NCI-H2171 treated with DMSO at 0.1 percent for 48 hours (cell line): ENCODE data around the gene TPRG1.

Experiments used
- DNase-seq: peaks from one replicate; lab custom pipeline; 2025; lab: John Stamatoyannopoulos, UW

TPRG1 gene

DNA sequence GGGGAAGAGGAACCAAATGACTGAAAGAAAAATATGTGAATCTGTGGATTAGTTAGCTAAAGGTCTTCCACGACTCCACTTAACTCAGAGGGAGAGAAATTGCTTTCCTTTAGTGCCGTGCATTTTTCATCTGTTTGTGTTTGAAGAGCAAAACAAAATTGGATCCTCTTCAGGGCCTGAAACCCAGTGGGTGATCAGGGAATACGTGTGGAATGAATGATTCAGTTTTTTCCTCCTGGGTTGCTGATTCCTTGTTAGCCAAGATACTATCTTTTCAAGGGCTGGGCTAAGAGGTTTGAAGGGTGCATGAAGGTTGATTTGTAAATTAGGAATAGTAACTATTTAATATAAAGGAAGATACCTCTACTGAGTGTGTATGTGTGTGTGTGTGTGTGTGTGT lies 61.0 kb downstream of the TPRG1 start:
- no peak for DNase-seq

DNA sequence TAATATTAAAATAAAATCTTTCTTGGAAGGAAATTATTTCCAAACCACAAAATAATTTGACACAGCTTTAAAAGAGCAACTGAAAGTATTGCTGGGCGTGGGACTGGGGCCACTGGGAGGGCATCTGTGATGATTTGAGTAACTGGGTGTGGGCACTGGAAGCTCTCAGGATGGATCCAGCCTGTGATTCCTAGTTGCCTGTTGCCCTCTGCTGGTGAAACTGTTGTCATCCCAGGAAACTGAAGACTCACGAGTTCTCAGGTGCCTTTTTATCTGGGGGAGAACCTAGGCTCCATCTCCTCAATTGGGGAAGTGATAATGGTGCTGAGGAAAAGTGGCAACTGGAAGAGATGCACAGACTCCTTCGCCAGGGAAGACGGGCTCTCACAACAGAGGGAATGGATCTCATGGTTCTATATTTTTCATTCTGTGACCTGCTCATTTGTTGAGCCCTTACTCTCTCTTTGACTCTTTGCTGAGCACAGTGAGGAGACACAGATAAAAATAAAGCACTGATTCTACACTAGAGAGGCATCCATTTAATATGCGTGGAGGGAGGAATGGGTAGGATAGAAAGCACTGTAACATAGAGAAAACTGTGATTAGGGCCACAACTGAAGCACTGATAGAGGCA lies 61.6 kb downstream of the TPRG1 start:
- DNase-seq = peak; percentile 80

DNA sequence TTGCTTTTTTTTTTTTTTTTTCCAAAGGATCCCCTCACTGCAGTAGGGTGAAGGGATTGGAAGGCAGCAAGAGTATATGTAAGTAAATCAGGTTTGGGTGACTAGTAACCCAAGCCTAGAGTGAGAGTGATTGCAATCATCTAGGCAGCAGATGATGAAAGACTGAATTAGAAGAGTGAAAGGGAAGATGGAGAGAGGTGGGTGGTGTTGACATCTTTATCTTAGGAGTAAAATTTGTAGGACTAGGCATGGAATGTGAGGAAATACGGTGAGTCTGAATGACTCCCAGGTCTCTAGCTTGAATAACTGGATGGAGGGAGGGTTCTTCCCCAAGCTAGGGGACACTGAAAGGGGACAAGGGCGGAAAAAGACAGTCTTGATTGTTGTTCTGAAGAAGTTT lies 63.4 kb downstream of the TPRG1 start:
- no peak for DNase-seq

DNA sequence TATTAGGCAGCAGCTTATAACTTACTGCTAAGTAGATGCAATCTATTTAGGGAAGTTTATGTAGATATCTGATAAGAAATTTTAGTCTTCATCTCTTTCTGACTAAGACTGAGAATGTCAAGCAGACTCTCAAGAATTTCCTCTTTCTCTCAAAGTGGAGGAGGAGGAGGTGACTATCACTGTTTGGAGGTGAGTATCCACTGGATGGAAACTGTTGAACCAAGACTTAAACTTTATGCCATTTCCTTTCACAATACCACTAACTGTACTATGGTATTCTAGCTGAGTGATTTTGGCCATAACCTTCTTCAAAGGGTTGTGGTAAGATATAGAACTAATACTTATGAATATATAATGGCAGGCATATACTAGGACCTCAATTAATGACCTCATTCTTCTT lies 64.6 kb downstream of the TPRG1 start:
- no peak for DNase-seq

DNA sequence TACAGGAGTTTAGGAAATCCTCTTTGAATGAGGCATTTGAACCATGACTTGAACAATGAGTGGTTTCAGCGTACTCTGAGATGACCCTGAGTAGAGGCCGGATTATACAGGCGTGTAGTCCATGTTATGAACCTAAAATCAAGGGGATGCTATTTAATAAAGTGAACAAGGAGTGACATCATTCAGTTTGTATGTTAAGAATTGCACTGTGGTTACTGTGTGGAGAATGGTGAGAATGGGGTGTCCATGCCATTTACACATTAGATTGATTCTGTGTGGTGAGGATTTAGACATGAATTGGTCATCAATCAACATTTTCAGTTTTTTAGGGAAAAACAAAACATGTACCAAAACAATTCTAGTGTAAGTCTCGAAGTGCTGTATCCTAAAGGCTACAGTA lies 65.8 kb downstream of the TPRG1 start:
- no peak for DNase-seq

DNA sequence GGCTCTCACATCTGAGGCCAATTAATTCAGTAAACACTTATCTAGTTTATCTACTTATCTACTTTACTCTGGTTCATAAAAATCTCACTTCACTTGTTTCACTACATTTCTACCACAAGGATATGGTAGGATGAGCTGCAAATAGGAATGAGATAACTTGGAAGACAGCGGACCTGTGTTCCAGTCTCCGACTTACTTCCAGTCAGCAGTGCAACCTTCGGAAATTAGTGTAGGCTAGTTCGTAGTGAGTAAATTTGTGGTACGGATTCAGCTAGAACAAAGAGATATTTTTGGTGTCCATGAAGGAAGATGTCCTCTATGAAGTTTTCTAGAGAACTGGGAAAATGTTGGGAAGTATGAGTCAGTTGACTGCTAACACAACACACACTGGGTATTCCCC lies 66.3 kb downstream of the TPRG1 start:
- no peak for DNase-seq

DNA sequence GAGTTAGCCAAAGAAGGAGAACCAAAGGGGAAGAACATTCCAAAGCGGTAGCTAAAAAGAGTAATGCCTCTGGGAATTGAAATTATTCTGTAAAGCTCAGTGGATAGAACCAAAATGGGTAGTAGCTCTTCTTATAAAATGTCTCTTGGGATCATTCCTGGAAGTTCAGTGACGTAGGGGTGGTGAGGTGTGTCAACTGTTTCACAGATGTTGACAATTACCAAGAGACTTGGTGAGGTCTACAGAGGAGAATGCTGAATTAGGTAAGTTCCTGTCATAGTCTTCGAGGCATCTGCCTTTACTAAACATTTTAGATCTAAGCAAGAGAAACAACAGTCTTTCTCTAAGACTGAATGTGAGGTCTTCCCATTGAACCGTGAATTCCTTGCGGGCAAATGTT lies 67.8 kb downstream of the TPRG1 start:
- no peak for DNase-seq

DNA sequence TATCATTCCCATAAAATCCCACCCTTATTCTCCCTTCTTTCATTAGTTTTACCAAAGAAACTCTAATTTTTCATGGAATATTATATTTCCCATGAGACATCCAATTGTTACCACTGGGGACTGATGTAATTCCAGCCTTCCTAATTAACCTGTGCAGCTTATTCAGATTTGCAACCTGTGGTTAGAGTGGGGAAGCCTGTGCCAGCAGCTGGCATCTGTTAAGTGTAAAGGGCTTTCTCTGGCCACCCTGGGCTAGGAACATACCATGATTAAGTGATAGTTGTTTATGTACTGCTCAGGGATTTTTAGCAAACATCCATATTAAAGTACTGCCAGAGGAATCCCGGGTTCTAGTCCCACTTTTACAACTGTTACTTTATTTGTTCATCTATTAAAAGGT lies 78.2 kb downstream of the TPRG1 start:
- peak; percentile 92 for DNase-seq

DNA sequence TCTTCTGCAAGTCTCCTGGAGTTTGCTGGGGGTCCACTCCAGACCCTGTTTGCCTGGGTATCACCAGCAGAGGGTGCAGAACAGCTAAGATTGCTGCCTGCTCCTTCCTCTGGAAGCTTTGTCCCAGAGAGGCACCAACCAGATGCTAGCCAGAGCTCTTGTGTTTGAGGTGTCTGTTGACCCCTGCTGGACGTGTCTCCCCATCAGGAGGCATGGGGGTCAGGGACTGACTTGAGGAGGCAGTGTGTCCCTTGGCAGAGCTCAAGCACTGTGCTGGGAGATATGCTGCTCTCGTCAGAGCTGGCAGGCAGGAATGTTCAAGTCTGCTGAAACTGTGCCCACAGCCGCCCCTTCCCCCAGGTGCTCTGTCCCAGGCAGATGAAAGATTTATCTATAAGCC lies 86.5 kb downstream of the TPRG1 start:
- no peak for DNase-seq

DNA sequence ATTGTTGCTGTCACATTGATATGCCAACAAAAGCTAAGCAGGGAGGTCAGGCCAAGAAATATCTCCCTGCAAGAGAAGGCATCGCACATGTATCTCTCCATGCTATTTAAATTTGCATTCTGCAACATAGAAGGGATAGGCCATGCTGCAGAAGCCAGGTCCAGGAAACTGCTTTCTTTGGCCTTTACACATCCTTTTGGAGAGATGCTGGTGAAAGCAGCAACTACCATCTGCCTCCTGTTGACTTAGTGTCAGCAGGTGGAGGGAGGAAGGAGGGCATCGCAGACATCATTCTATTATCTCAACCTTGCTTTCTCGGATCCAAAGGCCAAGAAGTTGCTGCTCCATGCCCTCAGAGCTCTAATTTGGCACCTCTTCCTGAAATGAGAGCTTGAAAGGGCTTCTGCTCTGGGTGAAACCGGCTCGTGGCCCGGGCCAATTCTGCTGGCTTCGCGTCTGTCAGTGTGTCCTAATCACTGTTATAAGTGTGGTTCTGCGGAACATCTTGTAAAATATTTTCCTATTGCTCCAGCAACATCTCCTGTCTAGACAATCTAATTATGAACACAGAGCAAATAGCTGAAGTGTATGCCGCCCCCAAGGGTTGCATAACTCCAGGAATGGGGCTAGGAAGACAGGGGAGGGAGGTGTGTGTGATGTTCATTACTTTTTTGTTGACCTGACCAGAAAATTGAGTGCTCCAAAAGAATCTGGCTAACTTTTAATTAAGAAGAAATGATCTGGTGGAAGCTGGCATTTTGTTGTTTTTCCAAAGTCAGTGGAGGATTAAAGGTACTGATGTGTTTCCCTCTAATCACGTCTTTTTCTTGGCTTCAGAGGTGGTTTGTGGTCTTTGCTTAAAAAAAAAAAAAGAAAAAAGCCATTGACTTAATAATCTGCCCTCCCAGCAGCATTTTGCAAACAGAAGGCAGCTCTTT lies 89.1 kb downstream of the TPRG1 start:
- peak; percentile 26 for DNase-seq

DNA sequence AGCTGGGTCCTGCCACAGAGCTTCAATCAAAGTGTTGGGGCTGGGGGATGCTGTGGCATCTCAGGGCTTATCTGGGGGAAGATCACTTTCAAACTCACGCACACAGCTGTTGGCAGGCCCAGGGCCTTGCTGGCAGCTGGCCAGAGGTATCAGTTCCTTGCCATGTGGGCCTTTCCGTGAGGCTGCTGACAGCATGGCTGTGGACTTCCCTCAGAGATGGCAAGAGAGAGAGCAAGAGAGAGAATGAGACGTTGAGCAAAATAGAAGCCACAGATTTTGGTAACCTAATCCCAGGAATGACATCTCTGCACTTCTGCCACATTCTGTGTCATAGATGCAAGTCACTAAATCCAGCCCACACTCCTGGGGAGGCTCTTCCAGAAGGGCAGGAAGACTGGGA lies 91.0 kb downstream of the TPRG1 start:
- DNase-seq = peak; percentile 91

DNA sequence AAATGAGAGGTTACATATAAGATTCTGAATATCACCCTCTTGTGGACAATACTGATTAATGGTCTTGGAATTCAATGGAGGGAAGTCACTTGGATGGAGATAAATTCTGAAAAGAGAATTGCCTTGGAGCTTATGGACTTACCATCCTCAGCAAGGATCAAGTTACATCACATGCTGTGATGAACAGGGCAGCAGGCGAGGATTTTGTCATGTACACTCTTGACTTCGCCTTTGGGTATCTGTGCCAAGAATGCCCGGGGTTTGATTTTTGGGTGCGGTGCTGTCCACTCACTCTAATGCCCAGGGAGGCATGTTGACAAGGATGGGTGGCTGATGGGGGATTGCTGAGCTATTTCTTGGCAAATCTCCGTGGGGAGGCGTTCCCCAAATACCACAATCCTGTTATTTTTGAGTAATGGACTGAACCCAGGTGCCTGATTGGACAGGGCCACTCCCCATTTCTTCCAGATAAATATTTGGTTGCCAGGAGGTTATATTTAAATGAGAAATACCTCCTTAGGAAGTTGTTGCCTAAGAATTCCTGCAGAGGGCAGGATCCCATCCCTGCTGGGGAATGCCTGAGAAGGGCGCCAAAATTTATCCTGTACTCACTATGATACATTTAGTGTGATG lies 96.3 kb downstream of the TPRG1 start:
- peak; percentile 38 for DNase-seq

DNA sequence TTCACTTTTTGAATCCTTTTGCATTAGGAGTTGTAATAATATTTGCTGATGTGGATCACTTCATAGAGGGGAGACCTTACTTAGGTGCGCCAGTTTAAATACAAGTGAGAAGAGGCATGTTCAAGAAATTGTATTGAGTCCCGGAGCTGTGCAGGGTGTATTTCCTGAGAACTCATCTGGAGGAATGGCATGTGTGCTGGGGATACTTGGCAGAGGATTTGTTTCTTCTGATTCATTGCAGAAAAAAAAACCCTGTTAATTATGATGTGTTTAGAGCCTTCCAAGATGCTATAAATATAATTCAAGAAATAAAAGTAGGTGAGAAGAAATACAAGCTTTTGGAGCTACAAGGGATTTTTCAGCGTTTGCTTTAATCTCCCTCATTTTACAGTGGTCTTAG lies 97.6 kb downstream of the TPRG1 start:
- DNase-seq = no peak

DNA sequence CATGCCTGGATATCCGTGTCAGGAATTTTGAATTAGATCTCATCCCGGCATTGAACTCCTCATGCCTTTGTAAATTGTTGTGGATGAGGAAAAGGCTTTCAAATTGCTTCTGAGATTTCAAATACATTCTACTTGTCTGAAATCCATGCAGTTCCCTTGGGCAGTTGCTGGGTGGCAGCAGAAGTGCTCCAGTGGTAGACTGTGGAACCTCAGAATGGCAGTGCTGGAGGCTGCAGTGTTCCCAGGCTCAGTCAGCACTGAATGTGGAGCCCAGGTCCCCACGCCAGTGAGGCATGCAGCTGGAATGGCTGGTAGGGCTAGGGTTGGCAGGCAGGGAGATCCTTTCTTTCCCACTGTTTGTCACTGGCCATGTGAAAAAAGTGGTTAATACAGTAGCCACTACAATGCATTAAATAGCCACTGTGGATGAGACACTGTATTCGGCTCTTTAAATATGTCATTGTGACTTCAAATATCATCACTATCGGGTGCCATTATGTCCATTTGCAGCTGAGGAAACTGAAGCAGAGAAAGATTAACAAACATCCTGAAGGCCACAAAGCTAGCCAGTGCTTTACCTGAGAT lies 98.6 kb downstream of the TPRG1 start:
- DNase-seq = peak; percentile 78

DNA sequence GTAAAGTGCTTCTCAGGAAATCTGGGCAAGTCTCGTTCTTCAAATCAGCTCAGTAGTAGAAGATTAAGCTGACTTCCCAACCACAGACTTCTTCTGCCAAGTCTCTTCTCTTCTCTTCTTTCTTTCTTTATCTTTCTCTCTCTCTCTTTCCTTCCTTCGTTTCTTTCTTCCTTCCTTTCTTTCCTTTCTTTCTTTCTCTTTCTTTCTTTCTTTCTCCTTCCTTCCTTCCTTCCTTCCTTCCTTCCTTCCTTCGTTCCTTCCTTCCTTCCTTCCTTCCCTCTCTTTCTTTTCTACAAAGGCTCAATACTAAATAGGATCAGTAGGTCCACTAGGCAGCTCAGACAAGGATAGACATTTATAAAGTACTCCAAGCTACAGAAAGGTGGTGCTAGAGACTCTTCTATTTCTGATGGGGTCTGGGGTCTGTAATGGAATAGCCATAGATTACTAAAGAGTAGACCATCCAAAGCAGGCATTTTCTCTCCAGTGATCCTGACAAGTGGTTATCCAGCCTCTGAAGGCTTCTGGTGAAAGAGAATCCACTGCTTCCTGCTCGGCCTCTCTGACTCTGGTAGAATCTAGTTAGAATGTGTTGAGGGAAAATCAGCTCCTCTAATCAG lies 100.8 kb downstream of the TPRG1 start:
- peak; percentile 39 for DNase-seq

DNA sequence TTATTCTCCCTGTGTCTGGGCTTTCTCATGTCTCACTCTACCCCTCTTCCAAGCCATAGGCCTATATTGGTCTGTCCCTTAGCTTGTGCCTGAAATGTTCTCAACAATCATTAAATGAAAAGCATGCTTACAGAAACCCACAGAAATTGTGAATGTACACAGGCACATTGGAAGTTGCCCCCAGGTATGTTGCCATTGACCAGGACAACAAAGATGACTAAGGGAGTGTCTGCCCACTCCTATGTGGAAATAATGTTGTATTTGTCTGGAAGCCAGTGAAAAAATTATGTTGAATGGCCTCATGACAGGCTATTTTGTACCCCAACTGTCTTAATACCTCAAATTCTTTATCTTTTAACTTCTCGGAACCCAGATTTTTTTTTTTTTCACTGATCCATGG lies 102.0 kb downstream of the TPRG1 start:
- DNase-seq = no peak

DNA sequence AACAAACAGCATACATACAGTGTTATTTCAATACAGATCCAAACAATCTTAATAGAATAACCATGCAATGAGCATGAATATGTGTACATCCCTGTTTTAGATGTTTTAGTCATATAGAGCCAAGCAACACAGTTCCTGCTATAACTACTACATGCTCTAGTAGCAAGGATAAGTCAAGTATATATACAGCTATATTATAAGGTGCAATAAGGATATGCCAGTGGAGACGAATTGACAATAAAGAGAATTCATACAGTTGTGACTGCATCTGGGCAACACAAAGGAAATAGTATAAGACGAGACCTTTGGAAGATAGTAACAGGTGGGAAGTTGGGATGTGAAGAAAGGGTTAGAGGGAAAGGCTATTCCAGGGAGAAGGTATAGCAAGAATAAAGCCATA lies 103.4 kb downstream of the TPRG1 start:
- no peak for DNase-seq

DNA sequence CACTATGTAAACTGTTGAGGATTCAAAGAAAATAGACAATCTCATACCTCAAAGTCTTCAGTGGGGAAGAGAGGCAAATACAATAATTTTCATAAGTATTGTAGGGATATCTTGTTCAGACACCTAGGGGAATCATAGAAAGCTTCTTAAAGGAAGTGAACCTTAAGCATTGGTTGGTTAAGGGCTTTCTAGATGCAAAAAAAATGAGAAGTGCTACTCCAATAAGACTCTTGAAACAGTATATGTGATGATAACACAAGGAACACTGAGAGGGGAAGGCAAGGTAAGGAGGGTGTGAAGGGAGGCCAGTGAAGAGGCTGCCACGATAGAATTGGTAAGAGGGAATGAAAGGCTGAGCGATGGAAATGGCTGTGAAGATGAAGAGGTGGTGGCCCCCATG lies 104.1 kb downstream of the TPRG1 start:
- DNase-seq = no peak

DNA sequence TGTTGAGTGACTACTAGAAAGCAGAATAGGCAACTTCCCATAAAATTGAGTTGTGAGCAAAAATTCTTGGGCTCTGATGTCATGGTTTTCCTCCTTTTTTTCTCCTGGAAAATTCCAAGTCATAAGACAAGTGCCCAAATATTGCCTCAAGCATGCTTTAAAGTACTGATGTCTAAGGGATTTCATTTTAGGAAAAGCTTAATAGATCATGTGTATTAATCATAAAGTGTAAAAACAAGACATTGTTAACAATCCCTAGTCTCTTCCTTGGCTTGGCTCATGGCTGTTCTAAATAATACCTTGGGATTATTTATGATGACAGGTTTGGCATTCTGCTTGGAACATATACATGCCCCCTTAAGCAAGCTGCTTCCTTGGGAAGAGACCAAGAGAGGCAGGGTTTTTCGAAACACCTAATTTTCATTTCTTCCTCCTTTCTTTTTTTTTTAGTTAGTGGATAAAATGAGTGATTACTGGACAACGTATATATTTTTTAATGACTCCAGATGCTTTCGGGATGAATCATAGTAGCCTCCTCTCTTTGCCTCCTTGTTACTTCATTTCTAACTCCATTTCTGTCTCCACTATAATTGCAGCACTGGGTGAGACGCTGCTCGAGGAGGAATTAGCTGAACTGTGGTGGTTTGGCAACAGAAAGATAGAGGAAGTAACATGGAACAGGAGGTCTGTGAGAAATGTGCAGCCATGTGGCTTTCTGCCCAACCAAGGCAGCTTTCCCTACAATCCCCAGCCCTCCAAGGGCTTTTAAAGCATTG lies 104.9 kb downstream of the TPRG1 start:
- peak; percentile 39 for DNase-seq

DNA sequence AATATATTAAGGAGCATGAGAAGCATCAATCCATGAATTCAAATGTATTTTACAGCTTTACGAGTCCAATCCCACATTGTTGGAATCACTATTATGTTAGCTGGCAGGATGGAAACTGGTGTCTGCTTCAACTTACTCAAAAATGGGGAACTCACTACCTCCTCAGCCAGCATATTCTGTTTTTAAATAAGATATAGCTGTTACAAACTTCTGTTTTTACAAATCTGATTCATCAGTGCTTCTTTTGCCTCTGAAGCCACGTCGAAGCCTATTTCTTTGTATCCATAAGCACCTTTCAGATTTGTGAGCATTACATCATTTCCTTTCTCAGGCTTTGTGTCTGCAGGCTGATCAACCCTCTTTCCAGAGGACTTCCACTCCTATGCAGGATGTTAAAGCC lies 105.9 kb downstream of the TPRG1 start:
- DNase-seq = no peak

DNA sequence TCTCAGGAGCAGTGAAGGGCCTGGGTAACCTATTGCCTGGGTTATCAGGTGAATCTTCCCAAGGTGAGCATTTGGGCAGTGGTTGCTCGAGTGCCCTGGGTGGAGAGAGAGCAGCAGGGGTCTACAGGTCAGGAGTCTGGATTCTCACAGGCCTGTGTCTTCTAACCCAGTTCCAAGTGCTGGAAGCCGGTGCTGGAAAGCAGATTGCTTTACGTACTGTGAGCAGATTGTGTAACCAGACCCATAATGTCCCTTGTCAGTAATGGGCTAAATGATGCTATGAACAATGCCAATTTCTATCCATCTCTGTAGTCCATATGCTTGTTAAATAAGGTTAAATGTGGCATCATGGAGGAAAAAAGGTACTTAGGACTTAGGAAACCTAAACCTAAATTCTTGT lies 106.5 kb downstream of the TPRG1 start:
- peak; percentile 32 for DNase-seq

DNA sequence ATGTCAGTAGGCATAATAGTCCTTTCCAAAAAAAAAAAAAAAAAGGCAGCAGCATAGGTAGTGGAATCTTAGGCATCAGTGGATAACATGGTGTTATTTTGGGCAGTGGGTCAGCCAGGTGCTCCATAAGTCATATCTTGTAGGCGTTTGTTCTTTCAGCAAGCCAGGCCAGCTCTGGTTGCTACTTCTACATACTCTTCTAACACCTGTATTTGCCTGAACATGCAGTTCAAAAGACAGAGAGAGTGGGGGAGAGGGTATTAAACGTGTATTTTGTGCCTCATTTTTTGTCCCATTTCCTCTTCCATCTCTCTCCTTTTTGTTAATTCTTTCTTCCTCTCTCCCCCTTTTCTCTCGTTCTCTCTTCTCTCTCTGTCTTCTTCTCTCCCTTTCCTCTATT lies 110.4 kb downstream of the TPRG1 start:
- DNase-seq = no peak
